ENCODE results near the gene ESR1.
"Not testable (repeated sequence)": the region's sequence is repeated elsewhere in the genome, so short reads cannot be mapped to it uniquely, and the experiment has no call there.

Gene ESR1

DNA sequence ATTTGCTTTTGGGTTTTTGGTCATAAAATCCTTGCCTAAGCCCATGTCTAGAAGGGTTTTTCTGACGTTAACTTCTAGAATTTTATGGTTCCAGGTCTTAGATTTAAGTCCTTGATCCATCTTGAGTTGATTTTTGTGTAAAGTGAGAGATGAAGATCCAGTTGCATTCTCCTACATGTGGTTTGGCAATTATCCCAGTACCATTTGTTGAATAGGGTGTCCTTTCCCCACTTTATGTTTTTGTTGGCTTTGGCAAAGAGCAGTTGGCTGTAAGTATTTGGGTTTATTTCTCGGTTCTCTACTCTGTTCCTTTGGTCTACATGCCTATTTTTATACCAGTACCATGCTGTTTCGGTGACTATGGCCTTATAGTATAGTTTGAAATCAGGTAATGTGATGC, 86.9 kb downstream of the ESR1 start:
- DNase-seq (ENCODE audit: low spot score), result not testable (repeated sequence)

GRCh38 chr6:151899221-151899620, 91.7 kb downstream of the ESR1 start:
- not testable (repeated sequence) for DNase-seq (ENCODE audit: low spot score)

DNA sequence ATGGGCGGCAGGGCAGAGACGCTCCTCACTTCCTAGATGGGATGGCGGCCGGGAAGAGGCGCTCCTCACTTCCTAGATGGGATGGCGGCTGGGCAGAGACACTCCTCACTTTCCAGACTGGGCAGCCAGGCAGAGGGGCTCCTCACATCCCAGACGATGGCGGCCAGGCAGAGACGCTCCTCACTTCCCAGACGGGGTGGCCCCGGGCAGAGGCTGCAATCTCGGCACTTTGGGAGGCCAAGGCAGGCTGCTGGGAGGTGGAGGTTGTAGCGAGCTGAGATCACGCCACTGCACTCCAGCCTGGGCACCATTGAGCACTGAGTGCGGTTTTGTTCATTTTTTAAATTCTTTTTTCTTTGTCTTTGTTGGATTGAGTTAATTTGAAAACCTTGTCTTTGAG, 92.3 kb downstream of the ESR1 start:
- DNase-seq (ENCODE audit: low spot score), result not testable (repeated sequence)

DNA sequence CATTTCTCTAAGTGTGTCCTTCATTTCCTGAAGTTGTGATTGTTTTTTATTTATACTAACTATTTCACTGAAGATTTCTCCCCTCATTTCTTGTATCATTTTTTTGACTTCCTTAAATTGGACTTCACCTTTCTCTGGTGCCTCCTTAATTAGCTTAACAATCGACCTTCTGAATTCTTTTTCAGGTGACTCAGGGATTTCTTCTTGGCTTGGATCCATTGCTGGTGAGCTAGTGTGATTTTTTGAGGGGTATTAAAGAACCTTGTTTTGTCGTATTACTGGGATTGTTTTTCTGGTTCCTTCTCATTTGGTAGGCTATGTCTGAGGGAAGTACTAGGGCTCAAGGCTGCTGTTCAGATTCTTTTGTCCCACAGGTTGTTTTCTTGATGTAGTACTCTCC, 92.8 kb downstream of the ESR1 start:
- no peak for DNase-seq (ENCODE audit: low spot score)

- DNase-seq (ENCODE audit: low spot score), result no peak
These were observed 93.5 kb downstream of the ESR1 start for GRCh38 chr6:151901009-151901411.

DNA sequence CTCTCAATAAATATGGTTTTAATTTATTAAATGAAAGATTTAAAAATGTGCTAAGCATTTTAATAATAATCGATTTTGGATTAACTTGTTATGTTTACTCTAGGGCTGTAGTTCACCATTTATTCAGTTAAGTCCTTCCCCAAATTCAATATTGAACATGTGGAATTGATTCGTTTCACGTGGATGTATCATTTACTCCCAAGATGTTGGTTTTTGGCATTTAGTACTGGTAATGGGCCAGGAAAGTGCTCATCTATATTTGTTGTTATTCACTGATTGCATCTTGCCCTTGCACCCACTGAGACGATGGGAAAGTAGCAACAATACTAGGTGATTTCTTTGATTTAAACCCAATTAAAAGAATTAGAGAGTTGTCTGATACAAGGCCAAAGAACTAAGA, 97.1 kb downstream of the ESR1 start:
- no peak for DNase-seq (ENCODE audit: low spot score)

GRCh38 chr6:151905072-151905471, 97.6 kb downstream of the ESR1 start:
- DNase-seq (ENCODE audit: low spot score), result no peak

DNA sequence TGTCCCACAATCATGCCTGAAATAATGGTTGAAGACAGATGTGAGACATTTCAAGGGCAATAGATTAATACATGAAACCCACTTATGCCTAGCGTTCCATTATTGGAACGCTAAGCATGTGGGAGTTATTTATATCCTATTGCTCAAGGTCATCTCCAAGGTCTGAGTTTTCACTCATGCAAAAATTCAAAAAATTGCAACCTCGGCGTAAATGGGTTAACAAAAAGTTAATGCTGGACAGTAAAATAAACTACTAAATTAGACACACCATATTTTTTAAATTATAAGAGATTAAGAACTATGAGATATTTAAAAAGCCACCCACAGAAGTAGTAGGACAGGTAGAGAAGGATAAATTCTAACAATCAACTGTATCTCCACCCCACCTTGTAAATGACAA, 98.4 kb downstream of the ESR1 start:
- DNase-seq (ENCODE audit: low spot score), result no peak

- DNase-seq (ENCODE audit: low spot score), result no peak
These were observed 103.9 kb downstream of the ESR1 start for GRCh38 chr6:151911401-151911800.

DNA sequence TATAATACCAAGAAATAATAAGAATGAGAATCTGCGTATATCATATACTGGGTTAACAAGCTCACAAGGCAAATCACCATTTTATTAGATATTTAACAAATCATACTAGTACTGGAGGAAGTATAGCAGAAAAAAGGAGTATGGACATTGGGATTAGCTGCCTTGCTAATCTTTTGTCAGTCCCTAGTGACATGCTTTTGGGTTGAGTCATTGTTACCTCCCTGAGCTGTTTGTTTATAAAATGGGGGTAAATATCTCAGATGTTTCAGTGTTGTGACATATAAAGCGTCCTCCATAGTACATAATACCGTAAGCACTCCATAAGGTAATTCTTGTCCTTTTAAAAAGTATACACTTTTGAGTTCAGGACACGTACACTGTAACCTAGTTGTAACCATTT, 107.0 kb downstream of the ESR1 start:
- DNase-seq (ENCODE audit: low spot score), result no peak

DNA sequence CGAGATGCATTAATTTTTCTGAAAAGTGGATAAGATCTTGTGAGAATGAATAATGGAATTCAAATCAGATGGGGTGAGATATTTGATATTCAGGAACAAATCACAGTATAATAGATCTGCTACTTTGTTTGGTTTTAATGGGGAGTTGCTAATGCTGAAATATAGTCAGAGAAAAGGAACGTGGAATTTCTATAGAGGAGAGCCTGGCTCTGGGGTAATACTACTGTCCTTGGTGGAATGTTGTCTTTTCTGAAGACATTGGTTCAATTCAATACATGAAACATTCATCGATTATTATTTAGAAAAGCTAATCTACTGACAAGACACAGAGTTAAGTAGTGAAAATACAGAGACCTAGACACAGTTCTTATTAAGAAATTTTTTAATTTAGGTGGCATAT, 108.6 kb downstream of the ESR1 start:
- no peak for DNase-seq (ENCODE audit: low spot score)

DNA sequence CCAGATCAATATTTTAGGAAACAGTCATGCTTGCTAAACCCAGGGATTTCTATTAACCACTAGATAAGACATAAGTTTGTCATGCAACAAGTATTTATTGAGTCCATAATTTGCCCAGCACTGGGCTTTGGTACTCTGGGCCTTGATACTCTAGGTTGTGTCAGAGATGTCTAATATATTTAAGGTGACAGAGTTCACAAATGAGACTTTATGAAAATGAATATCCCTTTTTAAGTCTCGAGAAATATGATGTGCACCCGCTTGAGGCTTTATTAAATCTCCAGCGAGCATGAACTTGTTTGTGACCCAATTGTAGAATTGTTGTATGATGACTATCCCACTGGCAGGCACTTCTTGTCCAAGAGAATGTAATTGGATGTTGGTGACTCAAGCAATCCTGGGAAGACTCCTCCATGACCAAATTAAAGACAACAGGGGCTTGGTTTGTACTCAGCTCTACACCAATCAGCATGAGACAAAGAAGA, 109.2 kb downstream of the ESR1 start:
- DNase-seq (ENCODE audit: low spot score), result no peak

GRCh38 chr6:151917531-151918329, 110.2 kb downstream of the ESR1 start:
- DNase-seq (ENCODE audit: low spot score), result no peak

DNA sequence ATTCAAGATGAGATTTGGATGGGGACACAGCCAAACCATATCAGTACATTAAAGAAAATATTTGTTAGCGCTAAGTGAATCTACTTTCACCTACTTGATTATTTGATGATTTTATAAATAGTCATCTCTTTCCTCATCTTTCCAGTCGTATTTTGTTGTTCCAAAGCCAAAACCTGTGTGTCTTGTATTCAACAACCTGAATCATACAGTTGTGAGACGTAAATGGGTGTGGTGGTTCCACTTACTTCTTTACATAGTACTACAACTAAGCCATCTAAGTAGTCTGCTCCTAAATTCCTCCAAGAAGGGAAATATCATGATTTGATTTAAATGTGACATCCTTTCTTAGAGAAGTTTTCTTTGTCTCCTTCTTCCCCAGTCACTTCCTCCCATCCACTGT, 132.8 kb downstream of the ESR1 start:
- DNase-seq (ENCODE audit: low spot score), result no peak

DNA sequence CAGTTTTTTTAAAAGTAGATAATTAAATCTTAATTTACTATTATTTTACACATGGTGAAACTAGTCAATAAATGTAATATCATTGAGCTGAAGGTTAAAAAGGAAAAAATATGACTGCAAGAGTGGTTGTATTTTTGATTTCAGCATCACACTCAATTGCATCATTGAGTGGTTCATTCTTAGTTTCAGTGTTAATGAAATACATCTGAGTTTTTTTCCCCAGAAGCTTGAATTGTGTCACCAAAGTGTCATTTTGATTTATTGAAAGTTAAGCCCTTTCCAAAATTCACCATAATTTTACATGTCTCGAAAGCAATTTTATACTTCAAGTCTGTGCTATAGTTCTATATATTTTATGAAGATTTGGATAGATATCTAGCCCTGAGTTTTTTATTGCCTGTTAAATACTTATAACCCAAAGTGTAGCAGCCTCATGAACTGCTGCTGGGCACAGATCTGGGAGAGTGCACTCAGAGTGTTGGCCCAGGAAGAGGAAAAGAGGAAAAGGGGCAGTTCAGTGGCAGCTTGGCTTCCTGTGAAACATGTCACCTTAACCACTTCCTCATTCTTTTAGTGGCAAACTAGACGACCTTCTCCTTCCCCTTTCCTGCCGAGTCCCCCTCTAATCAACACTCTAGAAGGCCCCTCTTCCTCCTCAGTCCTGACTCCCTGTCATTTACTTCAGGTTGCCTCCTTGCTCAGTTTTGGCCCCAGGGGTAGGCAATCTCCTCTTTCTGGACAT, 140.7 kb downstream of the ESR1 start:
- DNase-seq (ENCODE audit: low spot score), result peak; percentile 43

GRCh38 chr6:151958332-151958731, 150.8 kb downstream of the ESR1 start:
- DNase-seq (ENCODE audit: low spot score), result no peak

DNA sequence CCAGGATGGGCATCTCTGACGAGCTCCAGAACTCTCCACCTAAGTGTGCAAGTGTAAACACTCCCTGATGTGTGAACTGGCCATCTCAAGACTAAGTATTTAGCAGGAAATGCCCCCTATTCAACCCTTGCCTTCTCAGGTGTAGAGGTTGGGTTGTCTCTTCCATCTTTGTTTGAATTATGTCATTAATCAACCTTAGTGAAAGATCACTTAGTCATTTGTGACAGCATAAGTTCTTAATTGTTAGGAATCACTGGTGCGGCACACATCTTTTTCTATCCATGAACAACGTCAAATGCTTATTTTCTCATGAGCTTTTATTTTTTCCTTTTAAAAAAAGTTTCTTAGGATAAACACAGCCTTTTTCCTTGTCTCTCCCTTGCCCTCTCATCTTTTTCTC, 151.6 kb downstream of the ESR1 start:
- no peak for DNase-seq (ENCODE audit: low spot score)

DNA sequence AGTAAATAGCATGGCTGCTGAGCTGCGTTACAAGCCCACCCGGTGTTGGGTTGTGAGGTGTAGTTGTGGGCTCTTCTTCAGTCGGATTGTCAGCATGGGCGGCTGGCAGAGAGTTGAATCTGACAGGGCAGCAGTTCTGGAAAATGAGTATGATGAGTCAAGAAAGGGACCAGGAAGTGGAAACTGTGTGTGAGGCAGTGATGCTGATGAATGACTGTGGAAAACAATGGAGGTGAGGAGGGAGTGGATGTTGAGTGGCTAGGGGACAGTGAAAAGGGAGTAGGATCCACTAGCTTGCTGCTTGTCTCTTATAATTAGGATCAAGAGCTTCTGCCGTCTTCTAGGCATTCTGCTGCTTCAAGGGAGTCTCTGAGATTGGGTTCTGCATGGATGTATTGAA, 154.3 kb downstream of the ESR1 start:
- no peak for DNase-seq (ENCODE audit: low spot score)

- no peak for DNase-seq (ENCODE audit: low spot score)
These were observed 154.9 kb downstream of the ESR1 start for GRCh38 chr6:151962246-151962846.

GRCh38 chr6:151963001-151963400, 155.5 kb downstream of the ESR1 start:
- DNase-seq (ENCODE audit: low spot score), result no peak

DNA sequence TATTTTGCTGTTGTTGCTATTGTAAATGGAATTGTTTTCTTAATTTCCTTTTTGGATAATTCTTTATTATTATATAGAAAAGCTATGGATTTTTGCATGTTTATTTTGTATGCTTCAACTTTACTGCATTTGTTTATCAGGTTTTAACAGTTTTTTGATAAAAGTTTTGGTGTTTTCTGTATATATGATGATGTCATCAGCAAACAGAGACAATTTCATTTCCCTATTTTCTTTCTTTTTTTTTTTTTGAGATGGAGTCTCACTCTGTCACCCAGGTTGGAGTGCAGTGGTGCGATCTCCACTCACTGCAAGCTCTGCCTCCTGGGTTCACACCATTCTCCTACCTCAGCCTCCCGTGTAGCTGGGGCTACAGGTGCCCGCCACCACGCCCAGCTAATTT, 156.9 kb downstream of the ESR1 start:
- not testable (repeated sequence) for DNase-seq (ENCODE audit: low spot score)

DNA sequence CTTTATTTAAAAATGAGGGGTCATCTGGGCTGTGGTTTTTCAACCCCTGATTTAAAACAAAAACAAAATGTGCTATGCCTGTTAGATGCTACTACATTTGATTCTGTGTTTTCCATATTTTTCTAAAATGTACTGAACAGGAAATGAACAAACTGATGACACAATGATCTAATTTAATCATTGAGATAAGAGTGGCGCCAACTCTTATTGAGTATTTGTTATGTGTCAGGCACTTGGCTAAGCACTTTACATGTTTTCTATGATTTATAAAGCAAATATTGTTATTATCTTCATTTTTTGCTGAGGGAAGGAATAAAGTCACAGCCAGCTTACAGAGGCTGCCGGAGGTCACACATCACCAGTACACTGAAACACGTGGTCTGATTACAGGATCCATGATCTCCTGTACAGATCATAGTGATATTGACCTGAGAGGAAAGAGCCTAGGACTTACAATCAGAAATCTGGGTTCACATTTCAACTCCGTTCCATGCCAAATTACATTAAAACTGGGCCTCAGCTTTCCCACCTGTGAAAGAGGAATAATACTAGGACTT, 166.7 kb downstream of the ESR1 start:
- DNase-seq (ENCODE audit: low spot score), result no peak

GRCh38 chr6:151975795-151976194, 168.3 kb downstream of the ESR1 start:
- DNase-seq (ENCODE audit: low spot score), result no peak
